GM21737 (cell line): ENCODE results near the gene COMMD7.

Experiments used
- ATAC-seq: cut with Tn5 transposase; IDR thresholded peaks from one replicate; pipeline ENCODE4 v1.9.1; 2021; ENCODE audit warnings: mild to moderate bottlenecking, moderate library complexity; ENCODE audit not compliant: unreplicated experiment

Gene COMMD7

DNA sequence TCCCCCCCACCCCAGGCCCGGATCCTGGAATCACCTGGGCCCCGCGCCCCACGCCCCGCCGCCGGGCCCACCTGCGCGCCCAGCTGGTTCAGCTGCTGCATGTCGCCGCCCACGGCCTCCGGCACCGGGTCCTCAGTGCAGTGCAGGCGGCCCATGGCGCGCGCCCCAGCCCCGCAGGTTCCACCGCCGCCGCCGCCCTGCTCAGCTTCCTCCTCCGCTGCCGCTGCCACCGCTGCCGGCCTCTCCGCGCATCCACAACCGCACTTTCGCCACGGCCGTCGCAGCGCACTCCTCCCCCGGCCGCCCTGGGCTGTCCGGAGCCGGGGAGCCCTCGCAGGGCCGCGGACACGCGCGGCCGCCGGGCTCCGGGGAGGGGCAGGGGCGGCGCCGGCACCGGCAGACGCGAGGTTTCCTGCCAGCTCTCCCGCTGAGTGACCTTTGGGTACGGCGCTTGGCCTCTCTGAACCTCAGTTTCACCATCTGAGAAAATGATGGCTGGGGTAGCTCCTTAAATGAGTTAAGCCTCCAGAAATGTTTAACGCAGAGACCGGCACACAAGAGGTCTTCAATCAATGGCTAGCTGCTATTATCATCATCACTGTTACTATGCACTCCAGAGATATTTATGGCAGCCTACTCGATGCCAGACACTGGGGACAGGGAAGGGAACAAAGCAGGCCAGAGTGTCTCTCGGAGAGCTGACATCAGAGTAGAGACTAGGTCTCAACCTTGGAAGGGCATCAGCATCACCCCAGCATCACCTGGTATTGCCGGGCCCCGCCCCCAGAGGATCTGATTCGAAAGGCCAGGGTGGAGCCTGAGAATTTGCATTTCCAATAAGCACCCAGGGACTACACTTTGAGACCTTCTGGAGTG lies at the start of gene COMMD7:
Gene COMMD7 (minus strand): TSS at position 231 of the 876 bp plus-strand sequence. CDS start 76 bp downstream, at position 155.
- ATAC-seq: no peak

DNA sequence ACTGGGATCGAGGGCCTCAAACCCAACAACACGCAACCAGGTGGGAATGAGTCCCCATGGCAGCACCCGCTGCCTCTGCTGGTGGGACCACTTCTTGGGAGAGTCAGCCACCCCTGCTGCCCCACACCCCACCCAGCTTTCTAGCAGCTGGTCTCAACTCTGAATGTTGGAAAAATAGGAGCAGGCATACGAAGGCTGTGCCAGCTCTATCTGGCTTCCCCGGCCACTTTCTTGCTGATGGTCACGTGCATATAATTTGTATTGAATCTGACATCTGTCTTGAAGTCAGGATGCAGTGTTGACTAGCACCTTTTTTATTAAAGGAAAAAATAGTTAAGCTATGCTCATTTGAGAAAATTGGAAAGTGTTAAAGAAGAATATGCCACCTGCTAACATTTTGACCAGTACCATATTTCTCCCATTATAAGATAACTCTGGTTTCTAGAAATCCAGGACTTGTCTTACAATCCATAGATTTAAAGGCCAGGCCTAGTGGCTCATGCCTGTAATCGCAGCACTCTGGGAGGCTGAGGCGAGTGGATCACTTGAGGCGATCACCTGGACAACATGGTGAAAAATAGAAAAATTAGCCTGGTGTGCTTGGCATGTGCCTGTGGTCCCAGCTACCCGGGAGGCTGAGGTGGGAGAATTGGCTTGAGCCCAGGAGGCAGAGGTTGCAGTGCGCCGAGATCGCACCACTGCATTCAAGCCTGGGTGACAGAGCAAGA lies 49.6 kb upstream of the COMMD7 start:
- no peak for ATAC-seq

DNA sequence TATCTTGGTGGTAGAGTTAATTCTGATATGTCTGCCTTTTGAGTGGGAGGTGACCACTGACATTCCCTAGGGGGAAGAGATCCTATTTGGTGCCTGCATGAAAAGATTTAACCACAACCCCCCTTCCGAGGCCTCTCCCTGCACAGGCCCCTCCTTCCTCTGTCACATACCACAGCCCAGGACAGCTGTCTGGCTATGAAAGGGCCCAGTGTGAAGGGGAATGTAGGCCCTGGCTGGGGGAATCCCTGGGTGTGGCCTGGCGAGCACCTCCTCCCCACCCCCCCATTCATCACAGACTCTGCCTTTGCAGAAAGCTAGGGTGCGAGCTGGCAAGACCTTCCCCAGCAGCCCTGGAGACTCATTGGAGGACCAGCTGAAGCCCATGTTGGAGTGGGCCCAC lies 49.0 kb upstream of the COMMD7 start:
- peak; percentile 75 for ATAC-seq

DNA sequence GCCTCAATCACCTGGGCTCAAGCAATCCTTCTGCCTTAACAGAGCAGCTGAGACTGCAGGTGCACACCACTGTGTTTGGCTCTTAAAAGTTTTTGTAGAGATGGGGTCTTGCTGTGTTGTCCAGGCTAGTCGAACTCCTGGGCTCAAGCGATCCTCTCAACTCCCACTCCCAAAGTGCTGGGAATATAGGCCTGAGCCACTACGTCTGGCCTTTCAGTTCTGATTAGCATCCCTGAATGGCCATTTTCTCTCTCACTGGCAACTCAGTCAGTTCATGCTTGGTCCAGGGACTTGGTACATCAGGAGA lies 47.4 kb upstream of the COMMD7 start:
- no peak for ATAC-seq

DNA sequence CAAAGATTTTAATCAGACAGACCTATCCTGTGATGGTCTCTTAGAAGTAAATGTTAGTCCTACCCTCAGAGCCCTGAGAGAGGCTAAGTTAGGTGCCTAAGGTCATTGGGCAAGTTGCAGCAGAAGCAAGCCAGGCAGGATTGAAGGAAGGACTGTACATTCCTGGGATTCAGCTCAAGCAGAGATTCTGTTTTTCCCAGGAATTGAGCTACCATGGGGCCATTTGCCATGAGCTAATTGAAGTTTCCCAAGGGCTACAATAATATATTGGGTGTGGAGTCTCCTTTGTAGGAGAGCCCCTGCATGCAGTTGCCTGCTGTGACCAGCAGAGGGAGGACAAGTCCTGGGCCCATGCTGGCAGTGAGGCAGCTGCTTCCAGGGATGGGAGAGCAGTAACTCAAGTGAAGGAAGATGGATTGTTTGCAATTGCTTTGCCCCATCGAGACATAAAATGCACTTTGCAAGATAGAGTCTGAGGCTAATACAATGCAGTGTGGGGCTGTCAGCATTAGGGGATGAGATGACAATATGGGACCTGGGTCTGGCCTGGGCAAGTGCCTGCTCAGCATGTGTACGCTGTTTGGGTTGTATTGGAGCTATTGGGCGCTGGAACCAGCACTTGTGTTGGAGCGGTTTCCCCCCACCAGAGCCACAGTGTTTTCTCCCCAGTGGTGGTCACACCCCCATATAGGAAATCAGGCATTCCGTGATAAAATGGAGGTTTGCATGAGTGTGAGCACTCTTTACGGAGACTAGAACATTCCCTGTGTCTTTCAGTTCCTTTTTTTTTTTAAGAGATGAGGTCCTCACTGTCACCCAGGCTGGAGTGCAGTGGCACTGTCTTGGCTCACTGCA lies 46.9 kb upstream of the COMMD7 start:
- no peak for ATAC-seq

DNA sequence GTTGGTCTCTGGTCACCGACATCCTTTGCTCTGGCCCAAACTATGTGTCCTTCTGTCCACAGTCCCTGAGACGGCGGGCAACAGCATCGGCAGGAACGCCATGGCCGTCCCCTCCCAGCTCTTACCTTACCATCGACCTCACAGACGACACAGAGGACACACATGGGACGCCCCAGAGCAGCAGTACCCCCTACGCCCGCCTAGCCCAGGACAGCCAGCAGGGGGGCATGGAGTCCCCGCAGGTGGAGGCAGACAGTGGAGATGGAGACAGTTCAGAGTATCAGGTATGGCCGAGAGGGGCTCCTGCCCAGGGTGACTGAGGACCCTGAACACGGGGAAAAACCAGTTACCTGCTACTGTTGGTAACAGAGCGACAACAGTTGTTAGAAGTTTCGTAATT lies 43.9 kb upstream of the COMMD7 start:
- ATAC-seq: no peak

DNA sequence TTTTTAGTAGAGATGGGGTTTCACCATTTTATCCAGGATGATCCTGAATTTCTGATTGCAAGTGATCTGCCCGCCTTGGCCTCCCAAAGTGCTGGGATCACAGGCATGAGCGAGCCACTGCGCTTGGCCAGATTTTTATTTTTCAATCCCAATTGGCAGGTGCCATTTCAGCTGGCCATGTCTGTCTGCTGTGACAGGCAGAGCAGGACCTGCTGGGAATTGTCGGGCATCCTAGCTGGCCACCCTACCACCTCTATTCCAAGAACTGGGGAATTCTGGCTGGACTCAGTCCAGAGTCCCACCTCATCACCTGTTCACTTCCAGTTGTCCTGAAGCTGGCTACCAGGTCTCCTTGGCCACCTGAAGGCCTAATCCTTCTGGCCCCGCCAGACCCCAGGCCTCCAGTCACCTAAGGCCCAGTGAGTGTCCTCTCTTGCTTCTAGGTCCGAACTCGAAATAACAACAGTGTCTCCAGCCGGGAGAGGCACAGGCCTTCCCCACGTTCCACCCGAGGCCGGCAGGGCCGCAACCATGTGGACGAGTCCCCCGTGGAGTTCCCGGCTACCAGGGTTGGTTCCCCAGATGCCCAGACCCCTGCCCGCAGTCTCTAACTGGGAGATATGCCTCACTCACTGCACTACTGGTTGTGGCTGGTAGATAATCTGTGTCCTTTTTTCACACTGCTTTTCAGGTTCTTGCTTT lies 42.9 kb upstream of the COMMD7 start:
- no peak for ATAC-seq

DNA sequence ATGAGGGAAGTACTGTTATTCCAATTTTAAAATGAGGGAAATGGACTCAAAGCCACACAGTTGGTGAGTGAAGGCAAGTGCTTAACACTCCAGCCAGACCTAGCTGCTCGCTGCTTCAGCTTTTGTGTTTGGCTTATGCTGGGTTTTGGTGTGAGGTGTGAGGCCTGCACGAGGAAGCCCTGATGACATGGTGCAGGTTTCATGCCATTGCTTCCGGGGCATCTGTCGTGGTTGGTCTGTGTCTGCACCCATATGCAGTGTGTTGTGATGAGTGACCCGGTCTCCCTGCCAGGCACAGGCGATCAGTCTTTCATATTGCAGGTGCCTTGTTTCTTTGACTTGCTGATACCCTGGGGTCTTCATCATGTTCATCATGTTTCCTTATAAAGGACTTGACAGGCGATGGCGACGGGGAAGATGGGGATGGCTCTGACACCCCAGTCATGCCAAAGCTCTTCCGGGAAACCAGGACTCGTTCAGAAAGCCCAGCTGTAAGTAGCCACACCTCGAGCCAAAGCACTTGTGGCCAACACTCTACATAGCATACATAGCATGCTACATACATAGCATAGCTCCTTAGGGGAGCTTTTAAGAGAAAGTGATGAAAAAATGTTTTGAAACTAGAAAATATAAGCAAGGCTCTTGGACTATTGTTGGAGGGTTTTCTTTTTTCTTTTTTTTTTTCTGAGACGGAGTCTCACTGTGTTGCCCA lies 41.3 kb upstream of the COMMD7 start:
- no peak for ATAC-seq

DNA sequence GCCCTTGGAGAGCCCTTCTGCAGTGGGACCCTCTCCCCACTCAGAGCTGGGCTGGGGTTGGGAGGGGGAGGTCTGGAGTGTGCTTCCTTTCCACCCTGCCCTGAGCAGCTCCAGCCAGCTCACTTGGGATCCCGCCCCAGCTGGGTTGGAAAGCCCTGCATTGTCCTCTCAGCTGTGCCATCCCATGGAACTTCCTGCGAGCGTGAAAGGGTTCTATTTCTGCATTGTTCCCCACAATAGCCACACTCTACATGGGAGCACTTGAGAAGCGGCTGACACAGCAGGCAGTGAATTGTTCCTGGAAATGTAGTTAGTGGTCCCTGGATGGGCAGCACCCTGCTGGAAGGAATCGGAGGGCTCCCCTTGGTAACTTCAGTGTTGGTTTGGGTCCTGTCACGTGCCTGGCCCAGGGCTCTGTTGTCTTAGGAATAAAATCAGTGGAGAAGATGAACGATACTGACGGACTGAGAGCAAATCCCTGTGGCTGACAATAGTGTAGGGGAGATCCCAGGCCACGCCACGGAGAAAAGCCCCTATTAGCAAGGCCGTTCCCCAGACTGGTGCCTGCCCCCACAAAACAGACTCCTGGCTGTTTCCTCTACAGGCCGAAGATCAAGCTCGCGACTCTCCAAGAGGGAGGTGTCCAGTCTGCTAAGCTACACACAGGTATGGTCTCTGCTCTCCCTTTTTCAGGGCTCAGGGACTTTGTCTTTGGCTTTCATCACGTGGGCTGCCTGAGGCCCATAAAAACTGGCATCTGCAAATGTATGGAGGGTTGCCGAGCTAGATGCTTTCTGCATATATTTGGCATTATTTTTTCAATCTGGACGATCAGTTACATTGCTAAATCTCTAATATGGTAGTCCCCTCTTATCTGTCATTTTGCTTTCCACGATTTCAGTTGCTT lies 37.7 kb upstream of the COMMD7 start:
- no peak for ATAC-seq

DNA sequence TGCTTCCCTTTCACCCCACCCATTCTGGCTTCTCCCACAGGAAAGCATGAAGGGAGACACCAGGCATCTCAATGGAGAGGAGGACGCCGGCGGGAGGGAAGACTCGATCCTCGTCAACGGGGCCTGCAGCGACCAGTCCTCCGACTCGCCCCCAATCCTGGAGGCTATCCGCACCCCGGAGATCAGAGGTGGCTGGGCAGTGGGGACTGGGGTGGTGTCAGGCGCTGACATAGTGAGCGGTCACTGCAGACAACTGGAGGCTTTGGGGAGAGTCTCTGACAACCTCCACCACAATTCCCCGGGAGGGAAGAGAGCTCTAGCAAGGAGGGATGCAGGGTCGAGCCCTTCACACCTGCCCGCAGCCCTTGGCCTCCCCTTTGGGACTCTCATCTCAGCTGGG lies 37.0 kb upstream of the COMMD7 start:
- no peak for ATAC-seq

DNA sequence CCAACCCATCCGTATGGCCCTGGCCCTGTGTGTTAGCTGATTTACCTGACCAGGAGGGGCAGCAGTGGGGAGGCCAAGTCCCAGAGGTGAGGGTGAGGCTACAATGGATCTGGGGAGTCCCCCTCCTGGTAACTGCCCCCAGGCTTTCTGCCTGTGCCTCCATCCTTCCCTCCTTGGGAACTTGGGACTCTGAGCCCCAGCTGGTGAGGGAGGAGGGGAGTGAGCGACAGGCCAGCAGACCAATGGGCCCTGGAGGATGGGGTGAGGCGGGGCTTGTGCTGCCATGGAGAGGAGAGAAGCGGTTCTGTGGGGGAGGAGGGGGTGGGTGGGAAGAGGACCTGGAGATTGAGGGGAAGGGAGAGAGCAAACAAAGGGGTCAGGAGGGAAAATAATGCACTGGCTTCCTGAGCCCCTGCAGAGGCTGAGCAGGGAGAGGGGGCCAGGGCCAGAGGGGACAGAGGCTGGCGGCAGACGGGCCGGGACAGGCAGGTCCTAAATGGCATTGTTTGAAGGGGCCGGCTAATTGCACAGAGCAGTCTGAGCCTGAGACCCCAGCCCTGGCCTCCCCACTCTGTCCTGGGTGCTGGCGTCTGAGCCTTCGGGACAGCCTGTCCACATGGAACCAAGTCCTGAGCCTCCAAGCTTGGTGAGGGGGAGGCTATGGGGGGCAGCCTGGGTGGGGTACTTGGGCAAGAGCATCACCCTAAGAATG lies 36.4 kb upstream of the COMMD7 start:
- ATAC-seq: no peak

DNA sequence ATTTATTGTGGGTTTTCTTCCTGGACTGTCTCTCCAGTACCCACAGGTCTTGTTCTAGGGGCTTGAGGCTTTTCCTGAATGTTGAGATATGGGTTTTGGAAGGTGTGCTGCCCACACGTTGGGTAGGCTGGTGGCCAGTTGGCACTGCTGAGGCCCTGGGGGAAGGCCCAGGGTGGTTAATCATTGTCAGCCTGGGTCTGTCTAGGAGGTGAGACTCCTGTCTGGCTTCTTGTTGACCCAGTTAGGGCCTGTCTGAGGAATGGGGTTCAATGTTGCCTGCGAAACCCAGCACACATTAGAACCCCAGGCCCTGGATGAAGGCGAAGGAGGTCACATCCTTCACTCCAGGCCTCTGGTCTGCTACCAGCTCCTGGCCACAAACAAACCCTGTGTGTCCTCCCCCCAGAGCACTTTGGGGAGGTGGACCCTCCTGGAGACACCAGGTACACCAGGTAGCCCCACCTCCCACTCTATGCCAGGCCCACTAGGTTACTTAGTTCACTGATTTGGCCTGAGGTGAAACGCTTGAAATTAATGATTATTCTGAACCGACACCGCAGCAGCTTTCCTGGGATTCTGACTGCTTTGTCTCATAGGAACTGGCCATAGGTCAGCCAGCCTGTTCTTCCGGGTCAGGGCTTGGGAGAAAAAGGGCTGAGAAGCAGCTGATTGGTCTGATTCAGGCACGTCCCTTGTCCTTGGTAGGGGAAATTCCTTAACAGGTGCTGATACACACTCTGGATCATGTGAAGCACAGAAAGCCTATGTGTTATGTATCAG lies 34.1 kb upstream of the COMMD7 start:
- no peak for ATAC-seq

DNA sequence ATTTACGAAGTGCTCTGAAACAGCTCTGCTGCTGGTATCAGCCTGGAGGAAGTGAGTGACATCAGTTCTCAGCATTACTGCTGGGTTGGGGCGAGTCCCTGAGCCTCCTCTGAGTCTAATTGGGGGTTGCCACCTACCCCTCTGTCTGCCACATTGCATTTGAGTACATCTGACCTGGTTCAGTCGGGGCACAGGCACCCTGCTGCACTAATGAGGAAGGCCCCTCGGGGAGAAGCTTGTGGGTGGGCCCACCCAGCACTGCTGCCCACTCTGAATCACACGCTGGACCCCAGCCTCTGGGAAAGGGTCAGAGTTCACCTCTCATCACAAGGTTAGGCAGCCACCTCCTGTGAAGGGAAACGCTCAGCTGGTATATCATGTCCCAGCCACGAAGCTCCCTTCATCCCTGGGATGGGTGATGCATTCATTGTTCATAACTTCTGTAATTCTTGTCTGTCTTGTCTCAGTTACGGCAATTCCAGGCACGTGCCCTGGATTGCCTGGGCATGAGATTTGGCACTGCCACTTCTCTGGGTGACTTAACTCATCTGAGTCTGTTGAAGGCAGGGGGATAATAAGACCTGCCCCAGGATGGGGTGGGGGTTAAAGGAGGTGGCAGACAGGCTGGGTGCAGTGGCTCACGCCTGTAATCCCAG lies 32.2 kb upstream of the COMMD7 start:
- ATAC-seq: no peak

DNA sequence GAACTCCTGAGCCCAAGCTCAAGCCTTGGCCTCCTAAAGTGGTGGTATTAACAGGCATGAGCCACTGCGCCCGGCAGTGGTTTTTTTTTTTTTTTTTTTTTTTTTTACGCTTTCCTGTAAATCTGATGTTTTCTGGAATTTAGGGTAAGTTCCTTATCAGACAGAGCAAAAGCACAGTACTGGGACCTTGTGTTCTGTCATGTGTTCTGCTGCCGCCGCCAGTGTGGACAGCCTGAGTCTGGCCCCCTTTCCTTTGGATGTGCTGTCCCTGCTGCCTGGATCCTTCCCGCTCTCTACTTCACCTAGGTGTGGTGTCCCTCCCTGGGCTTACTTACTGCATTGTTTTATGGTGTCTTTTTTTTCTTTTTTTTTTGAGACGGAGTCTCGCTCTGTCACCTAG lies 30.6 kb upstream of the COMMD7 start:
- no peak for ATAC-seq

DNA sequence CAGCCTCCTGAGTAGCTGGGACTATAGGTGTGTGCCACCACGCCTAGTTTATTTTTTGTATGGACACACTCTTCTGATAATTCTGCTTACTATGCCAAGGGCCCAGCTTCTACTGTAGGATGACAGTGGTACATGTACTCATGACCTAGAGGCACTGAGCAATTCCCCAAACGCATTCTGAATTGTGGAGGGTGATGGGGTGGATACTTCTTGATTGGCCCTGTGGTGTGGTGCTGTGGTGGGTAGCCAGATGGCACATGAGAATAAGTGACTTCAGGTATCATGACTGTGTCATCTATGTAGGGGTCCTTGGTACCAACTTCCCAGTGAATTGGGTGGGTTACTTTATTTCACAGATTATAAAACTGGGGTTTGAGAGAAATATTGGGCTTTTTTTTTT lies 30.0 kb upstream of the COMMD7 start:
- no peak for ATAC-seq

DNA sequence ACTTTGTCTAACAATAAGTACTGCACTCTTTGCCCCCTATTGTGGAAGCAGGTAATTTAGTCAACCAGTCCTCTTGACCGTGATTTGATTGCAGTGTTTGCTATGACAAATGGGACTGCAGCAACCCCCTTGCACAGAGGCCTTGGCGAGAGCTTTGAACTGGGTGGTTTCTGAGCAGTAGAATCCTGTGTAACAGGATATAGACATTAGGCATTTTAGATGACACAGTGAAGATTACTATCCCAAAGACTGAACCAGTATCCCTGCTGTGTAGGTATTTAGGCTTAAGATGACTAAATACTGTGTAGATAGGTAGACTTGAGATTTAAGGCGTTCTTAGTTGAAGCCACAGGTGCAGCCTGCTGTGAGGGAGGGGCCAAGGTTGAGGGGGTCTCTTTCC lies 28.8 kb upstream of the COMMD7 start:
- ATAC-seq: no peak

DNA sequence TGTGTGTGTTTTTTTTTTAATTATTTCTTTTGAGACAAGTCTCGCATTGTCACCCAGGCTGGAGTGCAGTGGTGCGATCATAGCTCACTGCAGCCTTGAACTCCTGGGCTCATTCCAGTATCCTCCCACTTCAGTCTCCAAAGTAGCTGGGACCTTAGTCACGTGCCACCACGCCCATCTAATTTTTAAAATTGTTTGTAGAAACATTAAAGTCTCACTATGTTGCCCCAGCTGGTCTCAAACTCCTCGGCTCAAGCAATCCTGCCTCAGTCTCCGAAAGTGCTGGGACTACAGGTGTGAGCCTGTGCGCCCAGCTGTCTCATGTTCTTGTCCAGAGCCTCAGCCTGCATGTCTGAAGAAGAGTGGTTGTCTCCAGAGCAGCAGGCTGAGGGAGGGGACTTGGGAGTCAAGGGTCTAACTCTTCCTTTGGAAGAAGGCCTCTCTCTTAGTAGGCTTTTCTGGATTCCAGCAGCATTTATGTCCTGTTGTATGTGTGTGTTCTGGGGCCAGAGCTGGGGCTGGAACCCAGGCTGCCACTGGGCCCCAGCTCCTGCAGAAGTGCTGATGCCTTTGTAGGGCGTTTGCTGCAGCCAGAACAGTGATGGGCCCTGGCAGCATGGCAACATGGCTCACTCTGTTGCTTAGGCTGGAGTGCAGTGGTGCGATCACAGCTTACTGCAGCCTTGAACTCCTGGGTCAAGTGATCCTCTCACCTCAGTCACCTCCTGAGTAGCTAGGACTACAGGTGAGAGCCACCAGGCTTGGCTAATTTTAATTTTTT lies 24.3 kb upstream of the COMMD7 start:
- ATAC-seq: no peak
